Ramos (cell line): Measurements from ENCODE around the gene RESP18.

ENCODE experiments used
- in situ Hi-C: fragments of 300-500 bp; cut with MboI; formaldehyde crosslinking; loops from one replicate; pipeline ENCODE4 v1.14.3; 2022; ENCODE audit warnings: low sequenced_read_pairs; ENCODE audit not compliant: unreplicated experiment

The RESP18 gene

GRCh38 chr2:219332542-219332941 is at the start of gene RESP18:
TSS of gene RESP18 (minus strand) at chr2:219332744.
- in situ Hi-C loops, result no loop called here

GRCh38 chr2:219381448-219381847 is 48.9 kb upstream of the RESP18 start:
- in situ Hi-C loops, result no loop called here

GRCh38 chr2:219380926-219381325 is 48.4 kb upstream of the RESP18 start:
- in situ Hi-C loops, result no loop called here

GRCh38 chr2:219378163-219378851 is 45.8 kb upstream of the RESP18 start:
- in situ Hi-C loops, result no loop called here

GRCh38 chr2:219369447-219369861 is 36.9 kb upstream of the RESP18 start:
- in situ Hi-C loops, result no loop called here

GRCh38 chr2:219368690-219369191 is 36.2 kb upstream of the RESP18 start:
- in situ Hi-C loops, result no loop called here

GRCh38 chr2:219362524-219363164 is 30.1 kb upstream of the RESP18 start:
- in situ Hi-C loops, result no loop called here

GRCh38 chr2:219362072-219362471 is 29.5 kb upstream of the RESP18 start:
- in situ Hi-C loops, result no loop called here

- in situ Hi-C loops, result no loop called here
Measured at GRCh38 chr2:219358170-219359075, 25.9 kb upstream of the RESP18 start.

GRCh38 chr2:219356834-219357233 is 24.3 kb upstream of the RESP18 start:
- in situ Hi-C loops, result no loop called here

GRCh38 chr2:219354582-219354981 is 22.0 kb upstream of the RESP18 start:
- in situ Hi-C loops, result no loop called here

GRCh38 chr2:219353129-219353528 is 20.6 kb upstream of the RESP18 start:
- in situ Hi-C loops, result no loop called here

- in situ Hi-C loops, result no loop called here
Measured at GRCh38 chr2:219352448-219353023, 20.0 kb upstream of the RESP18 start.

GRCh38 chr2:219350710-219351221 is 18.2 kb upstream of the RESP18 start:
- in situ Hi-C loops, result no loop called here

GRCh38 chr2:219350215-219350614 is 17.7 kb upstream of the RESP18 start:
- in situ Hi-C loops, result no loop called here

GRCh38 chr2:219344751-219345430 is 12.3 kb upstream of the RESP18 start:
- in situ Hi-C loops, result no loop called here

- in situ Hi-C loops, result no loop called here
Measured at GRCh38 chr2:219335373-219335786, 2.8 kb upstream of the RESP18 start.

GRCh38 chr2:219334076-219334475 is 1.5 kb upstream of the RESP18 start:
- in situ Hi-C loops, result no loop called here

- in situ Hi-C loops, result no loop called here
Measured at GRCh38 chr2:219331560-219332213, 857 bp downstream of the RESP18 start.
